Measurements from ENCODE around the gene TMEM61.
A peak's percentile ranks its signal among the peaks of the same experiment; 100 is the strongest.
"Not testable (repeated sequence)": the region's sequence is repeated elsewhere in the genome, so short reads cannot be mapped to it uniquely, and the experiment has no call there.

Gene TMEM61

DNA sequence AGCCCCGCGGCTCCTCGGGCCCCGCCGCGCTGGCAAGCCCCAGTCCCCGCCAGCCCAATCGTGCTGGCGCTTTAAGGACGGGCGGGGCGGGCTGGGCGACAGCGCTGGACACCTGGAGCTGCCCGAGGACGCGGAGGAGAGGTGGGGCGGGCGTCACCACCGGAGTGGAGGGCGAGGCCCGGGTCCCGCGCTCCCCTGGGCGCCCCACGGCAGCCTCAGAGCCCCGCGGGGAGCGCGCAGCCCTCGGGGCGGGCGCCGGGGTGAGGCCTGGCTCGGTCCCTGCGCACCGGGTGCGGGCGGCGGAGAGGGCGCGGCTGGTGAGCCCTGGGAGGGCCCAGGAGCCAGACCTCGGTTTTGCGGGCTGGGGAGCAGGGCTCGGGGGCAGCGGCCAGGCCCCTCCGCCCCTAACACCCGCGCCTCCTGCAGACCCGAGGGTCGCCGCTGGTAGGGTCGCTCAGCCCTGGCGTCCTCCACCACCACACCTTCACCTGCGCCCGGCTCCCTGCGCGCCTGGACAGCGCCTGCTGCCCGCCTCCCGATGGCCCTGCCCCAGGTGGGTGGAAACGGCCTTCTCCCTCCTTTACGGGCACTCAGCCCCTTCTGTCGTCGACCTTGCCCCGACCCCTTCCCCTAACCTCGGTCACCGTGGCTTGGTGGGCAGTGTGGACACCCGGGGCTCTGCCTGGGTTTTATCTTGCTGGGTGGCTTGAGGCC lies at the start of gene TMEM61:
TSS of gene TMEM61 (plus strand) at position 101 of the 714 bp plus-strand sequence. CDS start at position 539, 438 bp downstream.
- no peak for DNase-seq

DNA sequence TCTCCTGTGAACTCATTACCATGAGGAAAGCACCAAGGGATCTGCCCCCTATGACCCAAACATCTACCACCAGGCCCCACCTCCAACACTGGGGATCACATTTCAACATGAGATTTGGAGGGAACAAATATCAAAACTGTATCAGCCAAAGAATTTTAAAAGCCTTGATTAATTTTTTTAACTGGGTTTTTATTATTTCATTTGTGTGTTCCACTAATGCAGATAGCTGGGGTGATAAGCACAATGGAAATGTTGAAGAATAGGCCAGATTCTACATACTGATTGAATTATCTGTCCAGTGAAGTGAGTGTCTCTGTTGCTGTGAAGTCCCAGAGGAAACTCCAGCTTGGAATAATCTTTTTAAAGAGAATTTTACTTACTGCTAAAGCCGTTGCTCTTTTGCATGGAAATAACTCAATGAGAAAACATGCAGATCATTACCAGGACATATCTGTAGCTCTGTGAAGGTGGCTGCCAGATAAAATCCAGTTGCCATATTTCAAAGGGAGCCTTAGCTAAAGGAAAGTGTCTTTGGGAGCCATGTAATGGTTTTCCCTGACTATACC lies 49.1 kb upstream of the TMEM61 start:
- DNase-seq: no peak

DNA sequence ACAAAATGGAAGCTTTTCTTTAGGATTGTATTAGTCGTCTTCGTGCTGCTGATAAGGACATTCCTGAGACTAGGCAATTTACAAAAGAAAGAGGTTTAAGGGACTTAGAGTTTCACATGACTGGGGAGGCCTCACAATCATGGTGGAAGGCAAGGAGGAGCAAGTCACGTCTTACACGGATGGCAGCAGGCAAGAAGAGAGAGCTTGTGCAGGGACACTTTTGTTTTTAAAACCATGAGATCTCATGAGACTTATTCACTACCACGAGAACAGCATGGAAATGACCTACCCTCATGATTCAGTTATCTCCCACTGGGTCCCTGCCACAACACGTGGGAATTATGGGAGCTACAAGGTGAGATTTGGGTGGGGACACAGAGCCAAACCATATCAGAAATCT lies 46.3 kb upstream of the TMEM61 start:
- DNase-seq: not testable (repeated sequence)

DNA sequence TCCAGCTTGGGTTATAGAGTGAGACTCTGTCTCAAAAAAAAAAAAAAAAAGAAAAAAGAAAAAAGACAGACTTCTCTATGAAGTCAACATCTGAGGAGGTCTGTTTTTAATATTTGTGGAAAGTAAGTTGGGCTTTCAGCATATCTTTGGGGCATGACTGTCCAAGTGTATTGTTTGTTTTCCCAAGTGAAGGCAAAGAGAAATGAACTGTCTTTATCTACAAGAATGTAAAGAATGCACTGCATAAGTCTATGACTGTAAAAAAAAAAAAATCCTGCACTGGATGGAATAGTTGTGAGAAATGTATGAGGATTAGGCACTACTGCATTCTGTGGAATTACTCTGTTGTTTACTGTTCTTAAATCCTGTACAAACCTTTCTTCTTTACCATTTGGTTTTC lies 45.6 kb upstream of the TMEM61 start:
- DNase-seq: no peak

DNA sequence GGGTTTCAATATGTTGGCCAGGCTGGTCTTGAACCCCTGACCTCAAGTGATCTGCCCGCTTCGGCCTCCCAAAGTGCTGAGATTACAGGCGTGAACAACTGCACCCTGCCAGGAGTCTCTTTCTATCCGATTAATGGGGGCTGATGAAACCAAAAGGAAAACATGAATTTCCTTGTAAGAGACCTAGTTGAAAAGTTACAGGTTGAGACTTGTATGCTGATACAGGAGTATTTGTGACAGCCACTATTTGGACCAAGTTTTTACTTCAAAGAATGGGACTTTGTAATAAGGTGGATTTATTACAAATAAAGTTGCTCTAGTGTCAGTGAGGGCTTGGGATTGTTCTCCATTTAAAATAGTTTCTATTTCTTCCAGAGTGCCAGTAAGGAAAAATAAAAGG lies 43.6 kb upstream of the TMEM61 start:
- DNase-seq: no peak

DNA sequence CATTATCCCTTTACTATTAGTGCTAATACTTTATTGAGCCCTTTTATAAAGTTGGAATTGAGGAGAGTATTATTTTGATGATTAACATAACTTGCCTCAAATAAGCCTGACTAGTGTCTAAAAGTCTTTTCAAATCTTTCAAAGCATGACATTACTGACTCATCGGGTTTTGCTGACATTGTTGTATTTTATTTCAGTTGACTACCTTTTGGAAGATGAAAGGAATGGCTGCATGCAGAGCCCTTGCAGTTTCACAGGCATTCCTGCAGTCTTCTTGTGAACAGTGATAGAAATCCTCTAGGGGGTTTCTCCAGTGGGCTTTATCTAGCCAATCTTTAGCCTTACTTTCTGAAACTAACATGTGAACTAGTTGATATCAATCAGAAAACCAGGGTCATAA lies 43.0 kb upstream of the TMEM61 start:
- DNase-seq: no peak

DNA sequence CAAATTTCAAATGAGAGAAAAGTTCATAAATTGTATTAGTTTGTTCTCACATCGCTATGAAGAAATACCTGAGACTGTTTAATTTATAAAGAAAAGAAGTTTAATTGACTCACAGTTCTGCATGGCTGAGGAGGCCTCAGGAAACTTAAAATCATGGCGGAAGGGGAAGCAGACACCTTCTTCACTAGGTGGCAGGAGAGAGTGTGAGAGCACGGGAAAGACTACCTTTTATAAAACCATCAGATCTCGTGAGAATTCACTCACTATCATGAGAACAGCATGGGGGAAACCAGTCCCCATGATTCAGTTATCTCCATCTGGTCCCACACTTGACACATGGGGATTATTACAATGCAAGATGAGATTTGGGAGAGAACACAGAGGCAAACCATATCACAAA lies 41.5 kb upstream of the TMEM61 start:
- not testable (repeated sequence) for DNase-seq

DNA sequence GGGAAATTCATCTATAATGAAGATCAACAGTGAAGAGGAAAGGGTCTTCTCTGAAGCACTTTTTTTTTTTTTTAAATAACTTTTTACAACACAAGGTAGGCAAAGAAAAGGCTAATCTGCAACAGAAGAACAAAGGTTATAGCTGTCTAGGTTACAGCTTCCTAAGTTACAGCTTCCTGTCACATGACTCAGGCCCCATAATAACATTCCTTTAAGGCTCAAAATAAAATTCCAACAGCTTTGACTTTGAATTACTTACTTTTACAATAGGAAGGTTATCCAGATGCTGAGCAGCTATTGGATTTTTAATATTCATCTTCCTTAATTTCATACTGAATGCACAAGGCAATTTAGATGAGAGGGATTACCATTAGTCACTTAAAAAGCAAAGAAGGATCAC lies 40.4 kb upstream of the TMEM61 start:
- no peak for DNase-seq

DNA sequence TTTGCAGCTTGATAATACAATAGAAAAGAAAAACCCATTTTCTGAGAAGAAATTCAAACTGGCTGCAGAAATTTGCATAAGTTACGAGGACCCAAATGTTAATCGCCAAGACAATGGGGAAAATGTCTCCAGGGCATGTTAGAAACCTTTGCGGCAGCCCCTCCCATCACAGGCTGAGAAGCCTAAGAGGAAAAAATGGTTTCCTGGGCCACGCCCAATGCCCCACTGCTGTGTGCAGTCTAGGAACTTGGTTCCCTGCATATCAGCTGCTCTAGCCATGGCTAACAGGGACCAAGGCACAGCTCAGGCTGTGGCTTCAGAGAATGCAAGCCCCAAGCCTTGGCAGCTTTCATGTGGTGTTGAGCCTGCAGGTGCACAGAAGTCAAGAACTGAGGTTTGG lies 37.5 kb upstream of the TMEM61 start:
- DNase-seq: no peak

DNA sequence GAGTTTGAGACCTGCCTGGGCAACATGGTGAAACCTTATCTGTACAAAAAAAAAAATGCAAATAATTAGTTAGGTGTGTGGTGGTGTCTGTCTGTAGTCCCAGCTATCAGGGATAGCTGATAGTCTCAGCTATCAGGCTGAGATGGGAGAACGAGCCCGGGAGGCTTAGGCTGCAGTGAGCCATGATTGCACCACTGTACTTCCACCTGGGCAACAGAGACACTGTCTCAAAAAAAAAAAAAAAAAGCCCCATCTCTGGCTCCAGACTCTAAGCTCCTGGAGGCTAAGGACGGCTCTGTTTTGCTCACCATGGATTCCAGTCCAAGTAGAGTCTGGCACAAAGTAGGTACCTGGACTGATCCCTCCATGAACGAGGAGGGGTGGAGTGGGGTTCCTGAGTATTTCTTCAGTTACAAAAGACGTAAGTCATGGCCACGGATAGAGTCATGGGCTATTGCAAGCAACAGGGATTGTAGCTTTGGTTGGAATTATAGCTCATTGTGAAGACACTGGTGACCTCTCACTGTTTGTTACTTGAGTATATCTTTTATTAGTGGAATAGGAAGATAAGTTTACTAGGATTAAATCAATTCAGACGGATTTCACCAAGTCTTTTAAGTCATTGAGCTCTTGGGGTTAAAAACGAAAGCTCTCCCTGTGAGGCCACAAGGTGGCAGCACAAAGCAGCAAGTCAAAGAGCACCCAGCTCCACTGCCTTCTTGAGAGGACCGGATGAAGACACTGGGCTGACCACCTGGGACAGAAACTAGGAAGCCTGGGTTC lies 35.6 kb upstream of the TMEM61 start:
- peak; percentile 59 for DNase-seq

DNA sequence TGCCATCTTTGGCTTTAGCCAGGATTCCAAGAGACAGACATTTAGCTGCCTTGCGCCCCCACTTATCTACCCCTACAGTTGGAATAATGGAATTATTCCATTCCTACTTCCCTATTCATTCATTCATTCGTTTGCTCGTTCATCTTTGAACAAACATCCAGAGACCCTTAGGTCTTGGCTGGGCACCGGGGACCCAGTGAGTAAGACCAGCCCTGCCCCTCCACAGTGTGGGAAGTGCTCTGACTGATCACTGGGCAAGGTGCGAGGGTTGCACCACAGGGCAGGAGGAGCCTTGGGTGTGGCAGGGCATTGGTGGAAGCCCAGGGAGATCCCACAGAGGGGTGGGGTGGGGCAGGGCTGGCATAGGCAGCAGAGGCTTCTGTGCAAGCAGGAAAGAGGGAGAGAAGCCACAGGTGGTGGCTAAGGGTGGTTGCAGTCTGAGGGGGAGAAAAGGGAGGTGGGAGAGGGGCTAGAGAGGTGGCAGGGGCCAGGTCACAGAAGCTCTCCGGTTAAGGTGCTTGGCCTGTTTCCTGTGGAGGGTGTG lies 35.0 kb upstream of the TMEM61 start:
- no peak for DNase-seq

DNA sequence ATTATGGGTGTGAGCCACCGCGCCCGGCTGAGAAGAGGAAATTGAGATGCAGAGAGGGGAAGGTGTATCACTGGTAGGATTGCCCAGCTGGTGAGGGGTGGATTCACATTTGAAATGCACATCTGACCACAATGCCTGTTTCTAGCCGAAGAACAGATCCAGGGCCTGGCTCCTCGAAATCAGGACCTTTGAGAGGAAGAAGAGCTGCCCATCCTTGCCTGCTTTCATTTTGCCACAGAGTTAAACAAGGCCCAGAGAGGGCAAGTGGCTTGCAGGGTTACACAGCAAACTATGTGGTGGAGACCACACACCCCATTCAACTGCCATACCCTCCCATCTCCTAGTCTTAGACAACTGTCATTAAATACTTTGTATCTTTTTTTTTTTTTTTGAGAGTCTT lies 32.9 kb upstream of the TMEM61 start:
- no peak for DNase-seq

DNA sequence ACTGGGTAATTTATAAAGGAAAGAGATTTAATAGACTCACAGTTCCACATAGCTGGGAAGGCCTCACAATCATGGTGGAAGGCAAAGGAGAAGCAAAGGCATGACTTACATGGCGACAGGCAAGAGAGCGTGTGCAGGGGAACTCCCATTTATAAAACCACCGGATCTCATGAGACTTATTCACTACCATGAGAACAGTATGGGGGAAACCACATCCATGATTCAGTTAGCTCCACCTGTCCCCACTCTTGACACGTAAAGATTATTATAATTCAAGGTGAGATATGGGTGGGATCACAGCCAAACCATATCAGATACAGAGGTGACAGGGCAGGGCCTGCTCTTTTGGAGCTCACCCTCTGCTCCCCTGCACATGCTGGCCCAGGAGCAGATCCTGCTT lies 31.4 kb upstream of the TMEM61 start:
- no peak for DNase-seq

DNA sequence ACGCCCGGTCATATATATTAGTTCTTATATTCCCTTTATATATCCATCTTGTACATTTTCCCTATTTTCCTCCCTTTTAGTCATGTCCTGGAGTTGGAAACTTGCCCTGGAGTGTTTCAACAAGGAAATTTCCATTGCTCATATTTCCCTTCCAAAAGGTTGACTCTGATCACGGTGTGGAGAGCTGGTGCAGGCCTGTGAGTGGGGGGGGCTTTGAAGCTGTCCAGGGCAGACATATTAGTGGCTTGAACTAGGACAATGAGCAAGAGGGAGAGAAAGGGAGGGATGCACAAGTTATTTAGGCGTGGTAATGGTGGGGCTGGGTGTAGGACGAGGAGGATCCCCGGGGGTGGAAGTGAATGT lies 30.4 kb upstream of the TMEM61 start:
- no peak for DNase-seq

DNA sequence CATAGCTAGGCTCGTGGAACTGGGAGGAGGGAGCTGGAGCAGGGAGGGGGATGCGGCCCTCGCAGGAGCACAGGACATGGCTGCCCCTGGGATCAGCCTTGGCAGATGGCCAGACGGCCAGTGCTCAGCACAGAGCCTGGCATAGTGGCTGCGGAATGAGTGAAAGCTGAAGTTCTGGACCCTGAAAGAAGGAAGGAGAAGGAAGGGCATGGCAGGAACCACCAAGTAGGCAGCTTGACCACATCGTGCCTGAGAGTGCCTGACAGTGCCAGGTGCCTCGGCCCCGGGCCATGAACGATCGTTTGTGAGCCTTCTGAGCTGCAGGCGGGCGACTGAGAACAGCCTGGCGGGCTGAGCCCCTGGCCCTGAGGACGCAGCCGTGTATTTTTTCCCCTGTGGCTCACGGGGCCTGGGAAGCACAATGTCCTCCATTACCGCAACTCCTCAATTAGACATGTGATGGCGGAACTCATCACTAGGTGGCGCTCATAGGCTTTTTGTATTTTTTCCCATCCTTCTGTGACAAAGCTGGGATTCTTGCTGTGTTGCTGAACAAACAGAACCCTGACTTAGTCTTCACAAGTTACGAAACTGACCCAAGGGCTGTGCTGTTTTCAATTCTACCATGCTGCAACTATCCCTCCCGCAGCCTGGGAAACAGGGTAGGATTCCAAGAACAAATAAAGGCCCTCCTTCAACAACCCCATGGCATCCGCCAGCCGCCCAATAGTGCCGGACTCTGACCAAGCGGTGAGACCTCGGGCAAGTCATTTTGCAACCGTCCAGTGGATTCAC lies 29.9 kb upstream of the TMEM61 start:
- peak; percentile 88 for DNase-seq

DNA sequence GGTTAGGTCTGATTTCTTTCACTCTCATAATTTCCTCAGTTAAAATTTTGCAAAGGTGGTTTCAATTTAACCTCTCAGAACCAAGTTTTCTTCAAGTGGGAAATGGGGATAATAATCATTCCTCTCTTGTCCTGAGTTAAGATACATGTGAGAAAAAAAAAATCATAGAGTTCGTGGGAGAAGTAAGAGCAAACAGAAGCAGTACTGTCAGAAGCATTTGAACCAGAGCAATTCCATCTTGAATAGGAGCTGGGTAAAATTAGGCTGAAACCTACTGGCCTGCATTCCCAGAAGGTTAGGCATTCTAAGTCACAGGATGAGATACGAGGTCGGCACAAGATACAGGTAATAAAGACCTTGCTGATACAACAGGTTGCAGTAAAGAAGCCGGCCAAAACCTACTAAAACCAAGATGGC lies 28.6 kb upstream of the TMEM61 start:
- no peak for DNase-seq

DNA sequence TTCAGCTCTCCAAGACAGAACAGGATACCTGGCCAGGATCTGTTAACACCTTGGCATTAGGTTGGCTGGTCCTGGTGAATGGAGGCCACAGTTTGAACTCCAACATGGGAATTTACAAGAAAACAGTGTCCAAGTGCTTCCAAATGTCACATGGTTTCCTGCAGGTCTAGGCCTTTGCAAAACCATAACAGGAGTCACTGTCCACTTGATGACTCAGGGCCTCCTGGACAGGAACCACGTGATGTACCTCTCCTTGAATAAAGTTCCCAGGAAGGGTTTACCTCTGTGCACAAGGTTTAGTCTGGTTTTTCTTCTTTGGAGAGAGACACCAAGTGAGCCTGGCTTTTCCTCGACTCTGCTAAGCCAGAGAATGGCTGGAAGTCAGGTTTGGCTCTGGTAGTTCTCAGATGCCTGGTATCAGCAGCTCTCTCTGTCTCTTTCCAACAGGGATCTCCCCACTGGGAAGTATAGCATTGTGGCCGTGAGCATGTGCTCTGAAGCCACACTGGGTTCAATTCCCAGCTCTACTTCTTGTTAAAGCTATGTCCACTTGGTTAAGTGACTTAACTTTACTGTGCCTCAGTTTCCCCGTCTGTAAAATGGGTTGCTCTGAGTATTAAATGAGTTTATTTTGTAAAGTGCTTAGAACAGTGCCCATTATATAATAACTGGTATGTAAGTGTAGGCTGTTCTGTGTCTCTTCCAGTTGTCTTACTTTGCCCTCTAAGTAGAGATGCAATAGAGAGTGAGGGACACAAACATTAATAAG lies 27.3 kb upstream of the TMEM61 start:
- DNase-seq: no peak

DNA sequence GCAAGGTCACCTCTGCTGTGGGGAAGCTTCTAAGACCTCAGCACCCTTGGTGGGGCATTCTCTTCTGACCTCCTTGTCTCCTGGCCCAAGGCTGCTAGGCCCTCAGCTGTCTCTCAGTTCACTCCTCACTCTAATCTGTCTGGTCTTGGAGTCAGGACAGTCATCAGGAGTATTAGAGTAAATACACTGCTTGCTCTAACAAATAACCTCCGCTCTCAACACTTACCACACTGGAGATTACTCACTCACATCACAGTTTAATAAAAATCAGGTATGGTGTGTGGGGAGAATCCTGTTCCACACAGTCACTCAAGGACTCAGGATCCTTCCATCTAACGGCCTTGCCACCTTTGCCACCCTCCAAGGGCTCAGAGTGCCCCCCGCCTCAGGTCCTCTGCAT lies 26.6 kb upstream of the TMEM61 start:
- DNase-seq: no peak

DNA sequence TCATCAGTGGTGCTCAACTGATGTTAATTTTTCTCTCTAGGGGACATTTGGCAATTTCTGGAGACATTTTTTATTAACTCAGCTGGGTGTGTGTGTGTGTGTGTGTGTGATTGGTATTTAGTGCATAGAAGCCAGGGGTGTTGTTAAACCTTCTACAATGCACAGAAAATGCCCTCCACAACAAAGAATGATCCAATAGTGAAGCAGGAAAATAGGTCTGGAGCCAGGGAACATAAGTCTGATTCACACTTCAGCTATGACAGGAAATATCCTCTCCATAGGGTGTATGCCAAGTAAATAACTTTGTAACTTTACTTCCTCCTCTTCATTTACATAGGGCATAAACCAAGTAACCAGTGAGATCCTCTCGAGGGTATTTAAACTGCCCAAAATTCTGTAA lies 25.1 kb upstream of the TMEM61 start:
- DNase-seq: no peak

DNA sequence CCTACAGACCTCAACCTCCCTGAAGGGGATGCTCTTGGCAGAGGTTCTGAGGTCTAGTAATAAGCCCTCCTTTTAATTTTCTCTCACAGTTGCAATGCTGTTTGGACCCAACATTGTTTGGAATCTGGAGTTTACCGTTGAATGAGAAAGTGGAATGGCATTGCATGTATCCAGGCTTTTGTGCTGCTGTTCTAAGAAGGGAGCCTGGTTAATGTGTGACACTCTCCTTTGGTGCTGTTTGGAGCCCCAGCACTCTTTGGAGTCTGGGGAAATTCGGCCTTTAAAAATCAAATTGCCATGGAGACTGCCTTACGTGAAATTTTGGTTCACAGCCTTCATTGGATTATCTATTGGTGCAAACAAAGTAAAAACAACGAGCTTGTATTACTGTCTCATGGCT lies 23.7 kb upstream of the TMEM61 start:
- no peak for DNase-seq

DNA sequence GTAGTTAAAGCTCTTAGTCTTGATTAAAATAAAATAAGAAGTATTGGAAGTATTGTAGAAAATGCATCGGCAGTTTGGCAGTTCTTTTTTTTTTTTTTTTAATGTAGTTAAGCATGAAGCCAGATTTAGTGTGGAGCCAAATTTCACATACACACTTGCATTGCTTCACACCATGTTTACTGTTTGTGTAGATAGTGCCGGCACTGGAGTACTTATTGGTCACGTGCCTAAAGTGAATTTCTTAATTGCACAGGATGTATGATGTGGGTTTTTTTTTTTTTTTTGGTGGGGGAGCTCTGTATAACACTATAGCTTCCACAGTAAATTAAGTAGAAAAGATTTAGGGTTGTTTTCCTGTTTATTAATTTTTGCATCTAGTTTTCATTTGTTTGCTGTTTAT lies 21.2 kb upstream of the TMEM61 start:
- DNase-seq: no peak

DNA sequence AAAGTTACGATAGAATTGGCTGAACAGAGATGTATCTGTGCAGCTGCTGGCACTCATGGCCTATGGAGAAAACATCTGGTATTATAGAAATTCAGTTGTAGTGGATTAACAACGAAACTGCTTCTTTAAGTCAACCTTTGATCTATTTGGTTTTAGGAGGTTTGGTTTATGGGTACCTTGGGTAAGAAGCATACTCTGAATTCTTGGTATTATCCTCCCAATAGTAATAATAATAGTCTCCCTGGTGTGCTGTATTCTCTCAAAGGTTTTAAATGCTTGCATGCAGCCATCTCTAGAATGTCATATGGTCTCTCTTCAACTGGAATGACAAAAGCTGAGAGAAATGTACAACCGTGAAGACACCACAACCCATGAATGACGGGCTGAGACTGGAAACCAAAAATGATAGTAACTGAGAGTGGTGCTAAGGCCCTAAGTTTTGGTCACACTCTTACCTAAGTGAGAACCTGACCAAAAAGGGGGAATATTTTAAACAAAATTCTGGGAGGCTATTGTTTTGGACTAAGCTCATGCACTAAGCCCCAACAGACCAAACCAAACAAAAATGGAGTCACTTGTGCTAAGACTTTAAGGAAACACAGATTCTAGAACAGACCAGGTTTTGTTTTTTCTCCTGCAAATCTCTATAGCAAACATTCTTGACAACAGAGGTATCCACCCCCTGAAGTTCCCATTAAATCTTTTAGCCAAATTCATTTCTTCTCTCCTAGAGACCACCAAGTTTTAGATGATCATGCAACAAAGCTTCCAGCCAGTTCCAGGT lies 17.6 kb upstream of the TMEM61 start:
- DNase-seq: no peak
